ENCODE results near the gene FZD7. TPM values are rescaled to one million over a fixed set of nuclear protein-coding genes. Genes with fewer than 3 reads are reported as not detected.

FZD7 gene
- total and polyA plus RNA-seq, 9 of the 15 experiments (the other 6 are each of a cell fraction or from before 2014, with no cell fraction given) = 0.11 to 2.4 (median 0.69) TPM

GRCh38 chr2:202039278-202040078 lies 5.8 kb downstream of the FZD7 start:
- peaks cover 11 to 27% of the 10 kb centered on the region in 2 experiments; a peak in 4 of 5 replicates for H3K4me1 ChIP-seq (replicated peaks in 1 of 2; ENCODE audit: control insufficient read depth in 2 of 2, insufficient read depth in 2 of 2, low read length in 2 of 2)
- in situ Hi-C loops (cut with MboI) = no loop called here
- no peak for DNase-seq (ENCODE audit: extremely low read depth in 1 of 4, low spot score in 3 of 4)
- peak overlapping the region; percentile 39; the same call in 1 of the 2 replicates for H2AFZ ChIP-seq (ENCODE audit: low read depth, low read length)
- peak; percentile 27; the same call in 1 of the 3 replicates for ATAC-seq
- H3K4me3 ChIP-seq = no peak overlapping the region
- H4K20me1 ChIP-seq (replicated peaks; ENCODE audit: control insufficient read depth, insufficient read depth, low read length) = no peaks in the 10 kb centered on the region
- H3K27ac ChIP-seq (ENCODE audit: extremely low read depth, low read depth, low read length) = no peak overlapping the region
- ChIA-PET CTCF (ENCODE audit: low intra/inter-chr PET ratio) (no interaction called here), POLR2A (no interaction called here)
- H3K9ac ChIP-seq (ENCODE audit: insufficient read depth in 1 of 2, low read depth in 2 of 2, low read length in 2 of 2) = no peak overlapping the region
- H3K9me1 ChIP-seq (ENCODE audit: control insufficient read depth, insufficient read depth, low read length) = no peaks in the 10 kb centered on the region
- intact Hi-C loops (cut with micrococcal nuclease) = no loop called here
- TF ChIP-seq, protein P1, sequence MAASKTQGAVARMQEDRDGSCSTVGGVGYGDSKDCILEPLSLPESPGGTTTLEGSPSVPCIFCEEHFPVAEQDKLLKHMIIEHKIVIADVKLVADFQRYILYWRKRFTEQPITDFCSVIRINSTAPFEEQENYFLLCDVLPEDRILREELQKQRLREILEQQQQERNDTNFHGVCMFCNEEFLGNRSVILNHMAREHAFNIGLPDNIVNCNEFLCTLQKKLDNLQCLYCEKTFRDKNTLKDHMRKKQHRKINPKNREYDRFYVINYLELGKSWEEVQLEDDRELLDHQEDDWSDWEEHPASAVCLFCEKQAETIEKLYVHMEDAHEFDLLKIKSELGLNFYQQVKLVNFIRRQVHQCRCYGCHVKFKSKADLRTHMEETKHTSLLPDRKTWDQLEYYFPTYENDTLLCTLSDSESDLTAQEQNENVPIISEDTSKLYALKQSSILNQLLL (CRISPR knock-in tag; IDR thresholded peaks at IDR 0.05; ENCODE audit: borderline replicate concordance) = no peak
- TF ChIP-seq ZSCAN32 (CRISPR knock-in tag; IDR thresholded peaks at IDR 0.05) (no peak), L3MBTL2 (IDR thresholded peaks at IDR 0.05) (no peak), ZNF347 (CRISPR knock-in tag; IDR thresholded peaks at IDR 0.05; ENCODE audit: low read depth) (no peak), ZNF444 (CRISPR knock-in tag; IDR thresholded peaks at IDR 0.05) (no peak)
- H3K4me2 ChIP-seq (ENCODE audit: insufficient read depth, low read length) = no peak overlapping the region; the same call in 1 of the 2 replicates
- no peaks in the 10 kb centered on the region for H3K36me3 ChIP-seq (ENCODE audit: control insufficient read depth, insufficient read depth, low read length)
- WGBS (ENCODE audit: insufficient coverage, low coverage, missing lambda C conversion rate) = 39% methylated on average over 12 of the region's 13 CpGs
- FAIRE-seq = no peak
- H3K9me3 ChIP-seq (replicated peaks; ENCODE audit: control insufficient read depth, insufficient read depth, low read depth, low read length) = no peaks in the 10 kb centered on the region
- no peaks in the 10 kb centered on the region for H3K27me3 ChIP-seq (ENCODE audit: control insufficient read depth in 2 of 2, insufficient read depth in 2 of 2, low read length in 2 of 2)
- no peaks in the 10 kb centered on the region for H3K79me2 ChIP-seq (ENCODE audit: control insufficient read depth, insufficient read depth, low read length)
- BruUV-seq (replicated peaks) = no TSS peak

Data from K562 (cell line).